ENCODE results near the gene LEKR1. TPM values are rescaled to one million over a fixed set of nuclear protein-coding genes. Genes with fewer than 3 reads are reported as not detected.

Gene LEKR1
- total and polyA plus RNA-seq, 11 donors, result 0.22 to 1.8 (median 0.89) TPM; not detected in 1

DNA sequence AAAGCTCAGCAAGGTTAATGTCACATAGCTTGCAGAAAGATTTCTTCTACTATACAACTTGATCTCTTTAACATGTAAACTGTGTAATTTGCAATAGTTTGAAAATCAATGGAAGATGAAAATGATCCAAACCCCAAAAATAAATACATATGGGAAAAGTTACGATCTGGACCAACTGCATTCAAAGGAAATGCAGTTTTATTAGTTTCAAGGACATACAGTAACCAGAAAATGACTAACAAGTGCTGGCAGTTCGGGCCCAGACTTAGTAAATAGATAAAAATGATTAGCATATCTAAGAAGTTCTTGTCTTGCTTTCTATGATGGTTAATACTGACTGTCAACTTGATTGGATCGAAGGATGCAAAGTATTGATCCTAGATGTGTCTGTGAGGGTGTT is 37.3 kb upstream of the LEKR1 start:
- Histone ChIP-seq H3K27me3 (no peaks in the 10 kb centered on the region), H3K9me3 (no peaks in the 10 kb centered on the region), H3K36me3 (no peaks in the 10 kb centered on the region), H3K27ac (no peak overlapping the region), H3K4me3 (no peak overlapping the region), H3K4me1 (peaks cover 0 to 30% (median under 1%) of the 10 kb centered on the region in 12 donors)
- ATAC-seq, result no peak
- TF ChIP-seq, protein P1, sequence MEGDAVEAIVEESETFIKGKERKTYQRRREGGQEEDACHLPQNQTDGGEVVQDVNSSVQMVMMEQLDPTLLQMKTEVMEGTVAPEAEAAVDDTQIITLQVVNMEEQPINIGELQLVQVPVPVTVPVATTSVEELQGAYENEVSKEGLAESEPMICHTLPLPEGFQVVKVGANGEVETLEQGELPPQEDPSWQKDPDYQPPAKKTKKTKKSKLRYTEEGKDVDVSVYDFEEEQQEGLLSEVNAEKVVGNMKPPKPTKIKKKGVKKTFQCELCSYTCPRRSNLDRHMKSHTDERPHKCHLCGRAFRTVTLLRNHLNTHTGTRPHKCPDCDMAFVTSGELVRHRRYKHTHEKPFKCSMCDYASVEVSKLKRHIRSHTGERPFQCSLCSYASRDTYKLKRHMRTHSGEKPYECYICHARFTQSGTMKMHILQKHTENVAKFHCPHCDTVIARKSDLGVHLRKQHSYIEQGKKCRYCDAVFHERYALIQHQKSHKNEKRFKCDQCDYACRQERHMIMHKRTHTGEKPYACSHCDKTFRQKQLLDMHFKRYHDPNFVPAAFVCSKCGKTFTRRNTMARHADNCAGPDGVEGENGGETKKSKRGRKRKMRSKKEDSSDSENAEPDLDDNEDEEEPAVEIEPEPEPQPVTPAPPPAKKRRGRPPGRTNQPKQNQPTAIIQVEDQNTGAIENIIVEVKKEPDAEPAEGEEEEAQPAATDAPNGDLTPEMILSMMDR (IDR thresholded peaks at IDR 0.05), result no peak
- no peak for TF ChIP-seq POLR2A (IDR thresholded peaks at IDR 0.05)
- DNase-seq, result no peak
- intact Hi-C loops (cut with DNase I), result no loop called here
- WGBS, 4 donors, result 79 to 86% (median 80%) methylated on average over 3 of the region's 3 CpGs

DNA sequence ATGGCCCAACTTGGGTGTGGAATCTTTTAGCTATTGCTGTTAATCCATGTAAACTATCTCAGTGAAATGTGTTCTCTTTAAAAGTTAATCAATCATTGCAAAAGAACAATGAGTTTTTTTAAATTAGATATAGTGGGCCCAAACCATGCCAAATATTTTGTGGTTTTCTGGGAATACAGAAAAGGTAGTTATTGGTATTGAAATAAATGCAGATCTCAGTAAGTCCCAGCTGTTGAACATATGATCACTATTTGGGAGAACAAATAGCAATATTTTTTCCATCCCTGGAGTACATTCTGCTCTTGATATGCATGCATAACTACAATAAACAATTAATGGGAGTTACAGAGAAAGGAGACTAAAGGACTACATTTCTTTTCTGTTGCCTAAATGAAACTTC is 36.0 kb upstream of the LEKR1 start:
- Histone ChIP-seq H3K9me3 (no peaks in the 10 kb centered on the region), H3K4me3 (no peak overlapping the region), H3K27me3 (no peaks in the 10 kb centered on the region), H3K36me3 (no peaks in the 10 kb centered on the region), H3K27ac (no peak overlapping the region), H3K4me1 (peaks cover 0 to 30% (median under 1%) of the 10 kb centered on the region in 12 donors)
- no peak for DNase-seq
- no peak for TF ChIP-seq POLR2A (IDR thresholded peaks at IDR 0.05)
- no peak for ATAC-seq
- intact Hi-C loops (cut with DNase I), result loop anchor here in 1 of 10 donors (10.0 kb wide), 1 partner anchor 65 kb away; no protein-coding TSS in a partner anchor

DNA sequence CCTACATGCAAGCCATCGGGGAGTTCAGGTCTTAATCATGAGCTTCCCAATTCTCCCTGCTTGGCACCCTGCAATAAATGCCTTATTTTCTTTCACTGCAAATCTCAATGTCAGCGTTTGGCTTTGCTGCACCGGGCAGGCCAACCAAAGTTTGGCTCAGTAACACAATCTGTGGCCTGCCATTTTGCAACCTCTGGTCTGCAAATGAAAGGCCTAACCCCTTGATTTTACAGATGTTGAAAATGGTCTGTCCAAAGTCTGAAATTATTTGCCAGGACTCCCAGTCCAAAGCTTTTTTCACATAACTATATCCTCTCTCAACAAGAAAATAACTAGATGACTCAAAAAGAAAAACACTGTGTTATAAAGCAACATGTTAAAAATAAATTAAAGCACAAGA is 34.0 kb upstream of the LEKR1 start:
- H3K4me3 ChIP-seq, result no peak overlapping the region
- H3K36me3 ChIP-seq, result no peaks in the 10 kb centered on the region
- intact Hi-C loops (cut with DNase I), result loop anchor here in 1 of 10 donors (10.0 kb wide), 1 partner anchor 63 kb away; no protein-coding TSS in a partner anchor
- ATAC-seq (no peak), DNase-seq (no peak)
- no peaks in the 10 kb centered on the region for H3K27me3 ChIP-seq
- no peaks in the 10 kb centered on the region for H3K9me3 ChIP-seq
- H3K4me1 ChIP-seq, result peaks cover 0 to 37% (median under 1%) of the 10 kb centered on the region in 12 donors
- no peak for TF ChIP-seq POLR2A (IDR thresholded peaks at IDR 0.05)
- TF ChIP-seq, protein P1 (IDR thresholded peaks at IDR 0.05), result no peak
- WGBS, 4 donors, result 75 to 90% (median 86%) methylated on average over 3 of the region's 3 CpGs
- peak overlapping the region in 1 of 12 donors; percentile 44 for H3K27ac ChIP-seq

DNA sequence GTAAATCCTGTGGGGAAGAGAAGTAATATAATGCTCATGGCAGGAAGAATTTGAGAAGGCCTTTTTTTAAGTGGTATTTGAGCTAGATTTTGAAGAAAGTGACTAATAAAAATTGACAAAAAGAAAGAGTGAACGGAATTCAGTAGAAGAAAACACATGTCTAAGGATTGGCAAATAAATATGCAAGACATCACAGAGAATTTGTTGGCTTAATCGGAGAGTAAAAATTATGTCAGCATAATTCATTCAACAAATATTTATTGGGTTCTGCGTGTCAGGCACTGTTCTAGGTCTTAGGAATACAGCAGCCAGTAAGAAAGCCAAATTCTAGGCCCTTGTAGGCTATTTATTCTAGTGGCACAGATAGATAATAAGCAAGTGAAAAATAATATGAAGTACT is 33.6 kb upstream of the LEKR1 start:
- DNase-seq (no peak), ATAC-seq (no peak)
- Histone ChIP-seq H3K4me3 (no peak overlapping the region), H3K27me3 (no peaks in the 10 kb centered on the region), H3K27ac (peak overlapping the region in 1 of 12 donors; percentile 44), H3K36me3 (no peaks in the 10 kb centered on the region), H3K9me3 (no peaks in the 10 kb centered on the region), H3K4me1 (peaks cover 0 to 37% (median under 1%) of the 10 kb centered on the region in 12 donors)
- 52 to 78% (median 57%) methylated on average over 3 of the region's 3 CpGs for WGBS, 4 donors
- TF ChIP-seq, protein P1 (IDR thresholded peaks at IDR 0.05), result no peak
- no peak for TF ChIP-seq POLR2A (IDR thresholded peaks at IDR 0.05)
- intact Hi-C loops (cut with DNase I), result loop anchor here in 1 of 10 donors (10.0 kb wide), 1 partner anchor 62 kb away; no protein-coding TSS in a partner anchor

DNA sequence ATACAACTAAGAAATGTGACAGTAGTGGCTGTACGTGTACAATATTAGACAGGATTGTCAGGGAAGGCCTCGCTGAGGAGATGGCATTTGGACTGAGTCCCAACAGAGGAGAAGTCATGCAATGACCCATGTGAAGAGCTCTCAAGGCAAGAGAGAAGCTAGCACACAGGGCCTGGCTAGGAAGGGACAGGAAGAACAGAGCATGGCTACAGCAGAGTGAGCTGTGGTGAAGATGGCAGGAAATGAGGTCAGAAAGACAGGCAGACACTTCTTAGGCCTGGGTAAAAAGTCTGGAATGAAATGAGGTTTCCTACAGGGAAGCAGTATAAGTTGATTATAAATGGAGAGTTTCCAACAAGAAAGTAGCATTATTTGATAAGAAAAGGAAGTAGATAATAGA is 33.2 kb upstream of the LEKR1 start:
- TF ChIP-seq POLR2A (IDR thresholded peaks at IDR 0.05), result no peak
- Histone ChIP-seq H3K4me1 (peaks cover 0 to 36% (median under 1%) of the 10 kb centered on the region in 12 donors), H3K27ac (peak overlapping the region in 1 of 12 donors; percentile 44), H3K4me3 (no peak overlapping the region), H3K36me3 (no peaks in the 10 kb centered on the region), H3K9me3 (no peaks in the 10 kb centered on the region), H3K27me3 (no peaks in the 10 kb centered on the region)
- peak in 1 of 5 donors; percentile 28 for DNase-seq
- ATAC-seq, result peak in 3 of 4 donors; percentile 27 to 45 (median 39)
- intact Hi-C loops (cut with DNase I), result loop anchor here in 1 of 10 donors (10.0 kb wide), 1 partner anchor 62 kb away; no protein-coding TSS in a partner anchor
- WGBS, 4 donors, result 49 to 78% (median 60%) methylated on average over 2 of the region's 2 CpGs
